NCI-H345 (cell line): ENCODE data around the gene PPP1R14B.
A peak's percentile ranks its signal among the peaks of the same experiment; 100 is the strongest.

ENCODE experiments used
- DNase-seq: peaks from one replicate; lab custom pipeline; 2025; lab: John Stamatoyannopoulos, UW

PPP1R14B gene

GRCh38 chr11:64230171-64230984, 16.4 kb downstream of the PPP1R14B start, which contains the start of gene DNAJC4:
Gene DNAJC4, plus strand, starts transcription at chr11:64230548. Its CDS starts 307 bp downstream, at chr11:64230855.
- peak; percentile 97 for DNase-seq

GRCh38 chr11:64229744-64230170, 17.0 kb downstream of the PPP1R14B start:
- DNase-seq, result no peak

GRCh38 chr11:64229090-64229743, 17.5 kb downstream of the PPP1R14B start:
- DNase-seq, result no peak

- no peak for DNase-seq
Measured at GRCh38 chr11:64227405-64227956, 19.3 kb downstream of the PPP1R14B start.

- peak; percentile 44 for DNase-seq
Measured at GRCh38 chr11:64226507-64227051, 20.2 kb downstream of the PPP1R14B start.

- DNase-seq, result peak; percentile 91
Measured at GRCh38 chr11:64225608-64226506, 20.9 kb downstream of the PPP1R14B start, which contains the start of the genes NUDT22 and TRPT1. Gene NUDT22, plus strand, starts transcription at chr11:64226274. Its CDS starts 379 bp downstream, at chr11:64226653. Gene TRPT1, minus strand, starts transcription at chr11:64226186. Its CDS starts 326 bp downstream, at chr11:64225860.

- no peak for DNase-seq
Measured at GRCh38 chr11:64224891-64225607, 21.7 kb downstream of the PPP1R14B start.

- no peak for DNase-seq
Measured at GRCh38 chr11:64224151-64224890, 22.4 kb downstream of the PPP1R14B start.

GRCh38 chr11:64223001-64223651, 23.6 kb downstream of the PPP1R14B start:
- no peak for DNase-seq

GRCh38 chr11:64222651-64223000, 24.1 kb downstream of the PPP1R14B start:
- no peak for DNase-seq

- DNase-seq, result no peak
Measured at GRCh38 chr11:64220798-64221197, 25.9 kb downstream of the PPP1R14B start.

- DNase-seq, result no peak
Measured at GRCh38 chr11:64220271-64220670, 26.5 kb downstream of the PPP1R14B start.

GRCh38 chr11:64219755-64220154, 27.0 kb downstream of the PPP1R14B start:
- DNase-seq, result no peak

GRCh38 chr11:64219354-64219684, 27.4 kb downstream of the PPP1R14B start:
- no peak for DNase-seq

- DNase-seq, result no peak
Measured at GRCh38 chr11:64218628-64219353, 28.0 kb downstream of the PPP1R14B start.

- no peak for DNase-seq
Measured at GRCh38 chr11:64216879-64217278, 29.9 kb downstream of the PPP1R14B start.

- no peak for DNase-seq
Measured at GRCh38 chr11:64211181-64211872, 35.4 kb downstream of the PPP1R14B start.

- no peak for DNase-seq
Measured at GRCh38 chr11:64210301-64211020, 36.3 kb downstream of the PPP1R14B start.
